Effector CD4-positive, alpha-beta T cell (primary cell): ENCODE data around the gene MFRP. TPM values are rescaled to one million over a fixed set of nuclear protein-coding genes. Genes with fewer than 3 reads are reported as not detected.
"Not testable (repeated sequence)": the region's sequence is repeated elsewhere in the genome, so short reads cannot be mapped to it uniquely, and the experiment has no call there.

Experiments
- DNase-seq: peaks from one replicate; pipeline ENCODE4 v3.0.0-alpha.2; 2020
- total RNA-seq: gene quantifications from one replicate; lab custom pipeline; 2026; lab: John Stamatoyannopoulos, UW

The MFRP gene
- total RNA-seq = not detected

DNA sequence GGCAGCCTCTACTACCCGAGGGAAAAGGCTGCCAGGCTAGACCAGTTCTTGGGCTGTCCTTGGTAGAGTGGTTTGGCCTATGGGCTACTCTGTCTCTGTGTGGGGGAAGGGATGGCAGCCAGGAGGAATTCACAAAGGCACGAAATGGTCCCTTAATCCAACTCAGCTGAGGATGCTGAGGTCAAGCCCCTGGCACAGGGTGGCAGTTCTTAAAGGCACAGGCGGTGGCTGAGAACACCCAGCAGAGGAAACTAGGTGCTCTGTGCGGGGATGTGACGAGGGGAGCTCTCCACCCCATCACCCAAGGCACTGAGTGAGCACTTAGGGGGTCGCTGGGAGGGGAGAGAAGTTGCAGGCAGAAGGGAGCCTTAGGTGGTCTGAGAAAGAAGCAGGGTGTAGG lies at the start of gene MFRP:
Gene MFRP, minus strand, starts transcription at position 101 of the 400 bp plus-strand sequence. CDS start 192 bp downstream, outside the sequence.
- no peak for DNase-seq

DNA sequence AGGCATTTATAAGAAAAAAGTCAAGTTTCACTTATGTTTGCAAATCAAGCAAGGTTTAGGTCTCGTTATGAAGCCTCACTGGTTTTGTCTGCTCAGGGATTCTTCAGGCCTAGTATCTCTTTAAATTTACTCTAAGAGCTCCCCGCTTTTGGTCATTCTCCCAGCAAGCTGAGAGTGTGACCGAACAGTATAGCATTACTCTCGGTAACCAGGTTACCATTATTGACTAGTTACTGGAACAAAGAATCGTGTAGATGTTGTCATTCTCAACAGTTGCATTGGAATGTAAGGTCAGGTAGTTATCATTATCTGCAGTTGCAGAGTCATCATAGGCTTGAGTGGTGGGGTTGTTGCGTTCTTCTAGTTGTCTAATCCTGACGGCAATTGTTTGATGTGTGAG lies 44.8 kb upstream of the MFRP start:
- no peak for DNase-seq

DNA sequence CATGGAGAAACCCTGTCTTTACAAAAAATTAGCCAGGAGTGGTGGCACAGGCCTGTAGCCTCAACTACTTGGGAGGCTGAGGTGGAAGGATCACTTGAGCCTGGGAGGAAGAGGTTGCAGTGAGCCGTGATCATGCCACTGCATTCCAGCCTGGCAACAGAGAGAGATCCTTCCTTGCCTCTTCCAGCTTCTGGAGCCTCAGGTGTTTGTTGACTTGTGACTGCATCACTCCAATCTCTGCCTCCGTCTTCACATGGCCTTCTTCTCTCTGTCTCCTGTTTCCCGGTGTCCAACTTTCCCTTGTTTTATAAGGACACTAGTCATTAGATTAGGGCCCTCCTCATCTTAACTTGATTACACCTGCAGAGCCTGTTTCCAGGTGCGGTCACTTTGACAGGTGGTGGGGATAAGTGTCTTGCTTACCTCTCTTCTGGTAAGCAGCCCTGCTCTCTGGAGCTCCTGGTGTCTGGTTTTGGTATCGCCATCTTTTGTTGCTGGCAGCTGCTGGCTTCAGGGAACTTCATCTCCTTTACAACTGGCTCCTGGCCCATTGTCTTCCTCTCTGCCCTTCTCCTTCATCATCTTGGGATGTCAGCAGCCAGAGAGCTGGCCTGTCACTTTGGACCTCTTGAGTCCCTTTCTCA lies 43.2 kb upstream of the MFRP start:
- DNase-seq = no peak

DNA sequence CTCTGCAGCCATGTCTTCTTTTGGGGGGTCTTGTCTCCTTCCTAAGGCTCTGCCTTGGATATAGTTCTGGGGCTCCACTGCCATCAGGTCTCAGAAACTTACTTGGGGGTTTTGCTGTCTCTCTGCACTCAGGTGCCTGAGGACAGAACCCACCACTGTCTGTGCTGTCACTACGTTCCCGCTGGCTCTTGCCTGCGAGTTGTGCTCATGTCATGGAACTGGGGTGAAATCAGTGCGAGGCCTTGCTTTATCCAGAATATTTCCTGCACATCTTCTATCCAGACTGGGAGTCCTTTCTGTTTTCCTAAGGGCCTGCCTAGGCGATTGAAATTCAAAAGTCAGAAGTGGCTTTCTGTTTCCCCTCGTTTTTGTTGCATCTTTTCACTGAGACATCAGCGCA lies 41.6 kb upstream of the MFRP start:
- no peak for DNase-seq

DNA sequence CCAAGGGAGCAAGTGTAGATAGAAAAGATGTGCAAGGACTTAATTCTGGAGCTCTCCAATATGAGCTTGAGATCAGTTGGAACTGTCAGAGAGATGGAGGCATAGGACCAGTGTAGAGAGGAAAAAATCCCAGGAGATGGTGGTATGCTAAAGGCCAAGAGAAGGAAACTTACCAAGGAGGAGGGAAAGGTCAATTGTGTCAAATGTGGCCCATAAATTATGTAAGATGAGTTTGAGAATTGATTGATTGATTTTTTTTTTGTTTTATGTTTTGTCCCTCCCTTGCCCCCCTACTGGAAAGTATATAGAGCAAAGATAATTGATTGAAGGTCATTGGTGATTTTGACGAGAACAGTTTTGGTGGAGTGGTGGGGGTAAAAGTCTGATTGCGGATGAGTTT lies 37.8 kb upstream of the MFRP start:
- no peak for DNase-seq

DNA sequence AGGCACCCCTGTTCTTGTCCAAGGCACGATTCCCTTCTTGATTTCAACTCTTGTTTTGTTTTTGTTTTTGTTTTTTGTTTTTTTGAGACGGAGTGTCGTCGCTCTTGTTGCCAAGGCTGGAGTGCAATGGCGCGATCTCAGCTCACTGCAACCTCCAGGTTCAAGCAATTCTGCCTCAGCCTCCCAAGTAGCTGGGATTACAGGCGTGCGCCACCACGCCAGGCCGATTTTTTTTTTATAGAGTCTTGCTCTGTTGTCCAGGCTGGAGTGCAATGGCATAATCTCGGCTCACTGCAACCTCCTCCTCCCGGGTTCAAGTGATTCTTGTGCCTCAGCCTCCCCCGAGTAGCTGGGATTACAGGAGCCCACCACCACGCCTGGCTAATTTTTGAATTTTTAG lies 36.0 kb upstream of the MFRP start:
- not testable (repeated sequence) for DNase-seq

DNA sequence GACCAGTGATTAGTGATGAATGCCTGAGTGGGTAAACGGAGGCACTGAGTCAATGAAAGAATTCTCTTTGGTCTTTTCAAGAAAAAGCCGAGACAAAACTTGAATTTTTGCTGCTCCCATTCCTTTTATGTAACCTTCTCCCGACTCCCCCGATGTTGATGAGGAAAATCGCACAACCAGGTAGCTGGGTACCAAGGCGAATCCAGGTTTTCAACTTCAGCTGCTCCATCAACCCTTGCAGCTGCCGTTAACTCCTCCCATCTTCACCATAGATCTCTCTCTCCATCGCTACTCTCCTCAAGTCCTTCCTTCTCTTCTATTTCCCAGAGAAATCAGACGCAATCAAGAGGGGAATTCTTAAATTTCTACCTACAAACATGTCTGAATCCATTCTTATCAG lies 35.6 kb upstream of the MFRP start:
- DNase-seq = no peak

DNA sequence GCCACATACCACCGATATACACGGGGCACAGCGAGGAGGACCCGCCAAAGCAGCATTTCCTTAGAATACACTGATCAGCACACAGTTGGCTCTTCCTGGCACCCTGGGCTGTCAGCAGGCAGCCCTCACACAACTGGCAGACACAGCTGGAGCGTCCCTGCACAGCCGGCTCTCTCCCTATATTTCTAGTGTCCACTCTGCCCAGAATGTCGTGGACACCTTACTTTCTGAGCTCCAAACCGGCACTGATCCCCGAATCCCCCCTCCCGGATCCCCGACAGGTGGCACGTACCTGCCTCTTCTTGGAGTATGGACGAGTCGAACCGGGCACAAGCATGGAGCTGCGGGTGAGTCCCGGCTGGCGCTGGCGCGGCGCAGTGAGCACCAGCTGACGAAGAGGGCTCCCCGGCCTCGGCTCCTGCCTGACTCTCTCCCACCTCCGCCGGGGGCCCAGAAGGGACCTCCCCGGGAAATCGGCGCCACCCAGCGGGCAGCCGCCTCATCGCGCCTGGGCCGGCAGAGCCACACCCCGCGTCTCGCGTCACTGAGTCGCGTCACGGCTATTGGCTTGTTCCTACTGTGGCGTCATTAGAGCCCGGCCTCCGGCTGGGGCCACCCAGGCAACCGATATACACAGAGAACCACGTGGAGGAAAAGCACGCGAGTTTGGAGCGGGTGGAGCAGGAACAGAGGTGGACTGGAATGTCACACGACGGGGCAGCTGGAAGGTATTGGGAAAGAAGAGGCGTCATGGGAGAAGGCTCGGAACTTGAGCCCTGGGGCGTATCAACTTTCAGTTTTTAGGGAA lies 34.9 kb upstream of the MFRP start, which contains the start of gene USP2:
Gene USP2, minus strand, starts transcription at position 510 of the 808 bp plus-strand sequence. CDS start 8,210 bp downstream, outside the sequence.
- DNase-seq = peak; percentile 96

DNA sequence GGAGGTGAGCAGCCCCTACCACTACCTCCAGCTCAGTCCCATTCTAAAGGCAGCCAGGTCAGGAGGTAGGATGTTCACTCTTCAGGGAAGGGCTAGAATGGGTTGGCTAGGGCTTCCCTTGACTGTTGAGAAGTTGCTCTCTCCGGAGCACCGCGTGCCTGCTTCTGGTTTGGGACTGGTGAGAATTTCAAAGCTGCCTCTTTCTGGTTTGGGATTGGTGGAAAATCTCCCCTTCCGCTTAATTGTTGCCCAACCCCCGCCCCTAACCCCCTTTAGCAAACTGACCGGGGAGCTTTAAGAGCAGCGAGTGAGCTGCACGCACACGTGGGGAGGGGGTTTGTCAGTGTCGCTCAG lies 34.3 kb upstream of the MFRP start:
- DNase-seq = no peak

DNA sequence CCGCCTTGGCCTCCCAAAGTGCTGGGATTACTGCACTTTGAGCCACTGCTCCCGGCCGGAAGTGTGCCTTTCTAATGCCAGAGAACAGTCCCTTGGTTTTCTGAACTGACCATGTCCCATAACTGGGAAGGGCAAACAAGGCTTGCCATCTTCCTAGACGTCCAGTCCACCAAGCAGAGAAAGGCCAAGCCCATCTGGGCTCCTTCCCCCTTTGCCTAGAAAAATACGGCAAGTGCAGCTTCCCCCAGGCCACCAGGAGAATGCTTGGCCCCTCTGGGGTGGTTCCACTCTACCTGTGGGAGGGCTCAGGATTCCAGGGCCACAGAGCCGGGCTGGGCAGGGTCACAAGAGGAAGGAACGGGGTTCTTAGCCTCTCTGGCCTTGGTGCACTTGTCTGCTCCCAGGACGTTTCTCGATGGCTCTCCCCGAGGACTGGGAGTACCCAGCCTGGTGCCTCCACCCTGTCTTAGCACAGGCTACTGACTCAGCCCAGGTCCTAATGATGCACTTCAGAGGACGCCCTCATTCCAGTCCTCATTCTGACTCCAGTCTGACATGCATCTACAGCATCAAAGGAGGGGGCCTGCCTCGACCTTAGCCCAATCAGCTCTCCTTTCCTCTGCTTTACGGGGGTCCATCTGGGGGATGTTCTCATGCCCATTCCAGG lies 33.8 kb upstream of the MFRP start:
- no peak for DNase-seq

GRCh38 chr11:119378851-119379465 lies 32.5 kb upstream of the MFRP start:
- DNase-seq = no peak

GRCh38 chr11:119377961-119378667 lies 31.6 kb upstream of the MFRP start:
- no peak for DNase-seq

GRCh38 chr11:119377112-119377901 lies 30.8 kb upstream of the MFRP start:
- no peak for DNase-seq

- DNase-seq = no peak
These were observed 29.8 kb upstream of the MFRP start for GRCh38 chr11:119376197-119376847.

DNA sequence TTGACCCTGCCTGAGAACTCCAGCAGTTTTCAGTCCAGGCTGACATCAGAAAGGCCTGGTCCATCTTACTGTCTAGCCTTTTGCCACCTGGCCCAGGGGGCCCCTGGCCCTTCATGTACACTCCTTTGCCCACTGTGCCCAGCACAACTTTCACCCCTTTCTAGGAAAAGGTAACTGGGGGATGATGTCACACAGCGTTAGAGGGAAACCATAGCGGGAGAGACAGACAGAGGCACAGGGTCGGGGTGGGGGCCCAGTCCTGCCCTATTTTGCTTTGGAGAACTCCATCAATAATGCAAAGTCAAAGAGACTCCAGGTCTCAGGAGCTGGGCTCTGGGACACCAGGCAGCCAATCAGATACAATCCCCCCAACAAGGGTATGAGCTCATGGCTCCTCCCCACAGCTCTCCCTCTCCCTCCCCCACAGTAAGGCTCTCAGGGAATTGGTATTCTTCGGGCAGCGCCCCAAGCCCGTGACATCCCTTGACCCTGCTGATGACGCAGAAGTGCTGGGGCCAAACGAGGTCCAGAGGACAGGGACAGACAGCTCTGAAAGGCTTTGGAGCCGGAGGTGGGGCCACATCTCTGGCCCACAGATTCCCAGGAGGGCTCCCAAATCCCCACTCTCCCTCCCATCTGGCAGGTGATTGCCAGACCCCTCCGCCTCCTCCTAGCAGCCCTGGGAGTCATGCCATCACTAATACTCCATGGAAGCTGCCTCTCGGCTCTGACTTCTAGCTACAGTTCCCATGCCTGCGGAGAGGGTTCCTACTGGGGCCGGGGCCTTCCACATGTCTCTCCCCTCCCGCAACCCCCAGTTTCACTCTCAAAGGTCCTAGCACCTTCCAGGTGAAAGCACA lies 29.1 kb upstream of the MFRP start:
- no peak for DNase-seq

GRCh38 chr11:119374632-119375336 lies 28.3 kb upstream of the MFRP start:
- no peak for DNase-seq

DNA sequence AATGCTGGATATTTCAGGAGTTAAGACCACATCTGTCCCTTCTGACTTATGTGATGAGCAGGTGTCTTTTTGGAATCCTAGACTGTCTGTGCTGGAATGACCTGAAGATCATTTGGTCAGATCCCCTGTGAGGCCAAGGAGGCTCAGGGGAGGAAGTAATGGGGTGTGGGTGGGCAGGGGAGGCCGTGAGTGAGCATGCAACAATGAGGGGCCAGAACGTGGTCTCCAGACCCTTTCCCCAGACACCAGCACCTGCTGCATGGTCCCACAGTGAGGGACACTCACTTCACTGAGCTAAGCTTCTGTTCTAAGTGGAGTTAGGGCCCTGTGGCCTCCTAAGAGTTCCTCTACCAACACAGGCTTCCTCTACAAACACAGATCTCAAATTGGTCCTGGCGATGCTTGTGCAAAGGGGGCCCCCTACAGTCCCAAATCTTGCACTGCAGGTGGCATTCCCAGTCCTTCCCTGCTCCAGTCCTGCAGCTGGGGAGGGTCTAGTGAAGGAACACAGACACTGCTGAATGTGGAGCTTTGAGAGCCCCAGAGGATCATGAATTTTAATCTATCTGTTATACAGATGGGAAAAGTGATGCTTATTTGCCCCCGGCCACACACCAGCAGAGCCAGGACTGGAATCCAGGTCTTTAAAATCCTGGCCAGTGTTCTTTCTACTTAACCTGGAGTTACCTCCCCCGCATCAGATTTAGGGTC lies 27.6 kb upstream of the MFRP start:
- DNase-seq = no peak

GRCh38 chr11:119373059-119373920 lies 26.8 kb upstream of the MFRP start:
- DNase-seq = no peak
